SH-SY5Y (cell line): ENCODE data around the gene TCAIM.

Experiments
- GATA2 ChIP-seq: IDR thresholded peaks from 2 replicates; pipeline ENCODE4 v1.6.1; 2011; ENCODE audit warnings: mild to moderate bottlenecking, low read depth, low read length
- GATA3 ChIP-seq: IDR thresholded peaks from 2 replicates; pipeline ENCODE4 v1.6.1; 2011; ENCODE audit warnings: low read depth, mild to moderate bottlenecking, low read length, moderate library complexity

Gene TCAIM

DNA sequence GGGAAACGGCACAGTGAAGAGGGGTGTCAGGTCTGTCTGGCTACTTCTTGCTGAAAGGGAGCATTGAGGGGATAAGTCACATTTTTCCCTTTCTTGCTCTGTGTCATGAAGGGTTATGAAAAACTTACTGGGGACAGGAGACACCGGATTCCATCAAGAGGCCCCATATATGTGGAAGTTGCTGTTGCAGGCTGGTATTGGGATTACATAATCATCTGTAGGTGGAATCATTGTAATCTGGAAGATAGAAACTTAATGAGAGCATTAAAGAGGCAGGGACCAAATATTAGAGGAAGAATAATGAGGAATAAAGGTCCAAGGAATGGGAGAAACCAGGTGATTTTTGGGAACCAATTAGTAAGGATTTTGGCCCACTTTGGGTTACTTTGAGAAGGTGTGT is 4.2 kb upstream of the TCAIM start:
- TF ChIP-seq GATA3 = no peak
- TF ChIP-seq GATA2 = no peak

DNA sequence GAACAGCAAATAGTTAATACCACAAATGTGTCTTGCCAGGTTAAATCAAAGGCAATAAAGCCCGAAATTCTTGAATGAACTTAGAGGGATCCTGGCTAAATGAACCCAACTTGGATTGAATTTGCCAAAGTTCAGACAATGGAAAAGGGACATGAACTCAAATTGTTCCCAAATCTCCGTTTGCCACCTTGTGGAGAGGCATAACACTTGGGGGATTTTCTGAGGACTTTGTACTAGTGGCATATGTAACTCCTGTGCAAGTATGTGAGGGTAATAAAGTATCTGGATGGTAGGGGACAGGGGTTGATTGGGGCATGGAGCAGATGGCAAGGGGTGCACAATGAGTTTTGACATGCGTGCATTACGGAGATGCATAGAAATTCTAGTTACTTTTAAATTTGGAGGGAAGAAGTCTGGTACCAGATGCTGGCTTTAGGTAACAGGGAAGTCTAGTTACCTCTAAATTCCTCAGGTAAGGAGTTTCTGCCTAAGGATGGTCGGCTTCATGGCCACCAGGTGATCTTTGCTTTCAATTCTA is 1.2 kb upstream of the TCAIM start:
- TF ChIP-seq GATA2 (no peak), GATA3 (no peak)

DNA sequence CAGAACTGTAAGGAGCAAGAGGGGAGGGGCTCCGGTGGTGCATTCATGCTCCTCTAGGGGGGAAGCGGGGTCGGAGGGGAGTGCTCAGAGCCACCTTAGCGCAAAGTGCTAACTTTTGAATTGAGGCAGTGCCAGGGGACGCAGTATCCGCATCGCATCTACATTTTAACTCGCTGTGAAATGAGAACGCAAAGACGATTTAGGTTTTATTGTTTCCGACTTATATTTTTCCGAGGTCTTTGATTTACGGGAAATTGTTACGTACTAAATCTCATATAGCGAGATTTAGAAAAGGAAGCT is 212 bp downstream of the TCAIM start:
- TF ChIP-seq GATA3 (no peak), GATA2 (no peak)

DNA sequence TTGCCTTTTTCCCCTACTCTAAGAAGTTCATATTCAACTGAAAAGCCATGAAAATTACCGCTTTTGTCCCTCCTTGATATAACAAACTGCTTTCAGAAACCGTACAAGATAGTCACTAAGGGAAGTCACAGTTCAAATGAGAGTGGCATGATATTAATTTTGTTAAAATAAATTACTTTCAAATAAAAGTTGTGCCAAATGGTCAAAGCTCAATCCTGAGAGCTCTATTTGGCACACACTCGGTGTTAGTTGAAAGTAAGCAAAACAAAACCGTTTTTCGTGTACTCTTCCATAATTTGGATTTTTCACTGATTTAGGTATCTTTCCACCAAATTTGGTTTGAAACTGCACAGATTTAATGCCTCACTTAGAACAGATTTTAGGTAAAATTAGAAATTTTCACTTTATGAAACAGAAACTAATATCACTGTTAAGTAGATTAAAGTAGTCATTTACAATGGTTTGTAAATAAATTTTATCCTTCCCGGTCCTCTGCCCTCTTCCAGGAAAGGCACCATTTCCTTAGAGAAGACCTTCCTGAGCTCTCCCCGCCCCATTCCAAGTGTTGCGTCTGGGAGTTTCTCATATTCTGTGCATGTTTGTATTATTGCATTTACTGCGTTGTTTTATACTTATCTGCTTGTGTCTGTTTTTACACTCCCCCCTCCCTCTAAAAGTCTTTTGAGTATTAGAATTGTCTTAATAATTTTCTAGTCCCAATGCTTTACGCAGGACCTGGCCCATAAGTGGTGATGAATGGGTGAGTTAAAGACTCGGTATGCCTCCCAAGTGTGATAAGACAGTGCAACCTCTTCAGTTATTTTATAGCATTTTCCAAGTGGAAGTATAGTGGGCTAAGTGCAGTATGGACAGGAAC is 853 bp downstream of the TCAIM start:
- no peak for TF ChIP-seq GATA2
- no peak for TF ChIP-seq GATA3

DNA sequence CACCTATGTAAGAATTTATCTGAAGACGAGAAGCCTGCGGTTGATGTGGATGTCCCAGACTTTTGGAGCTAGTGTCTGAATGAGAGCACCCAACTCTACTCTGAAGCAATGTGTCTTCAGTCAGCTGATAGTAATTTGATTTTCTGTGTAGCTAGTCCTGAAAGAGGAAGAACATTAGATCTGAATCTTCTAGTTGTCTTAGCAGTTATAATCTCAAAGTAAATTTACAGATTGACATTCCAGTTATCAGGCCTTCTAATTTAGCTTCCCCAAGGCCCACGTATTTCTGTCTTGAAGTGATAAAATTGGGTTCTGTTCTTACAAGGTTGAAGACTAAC is 1.5 kb downstream of the TCAIM start:
- TF ChIP-seq GATA3 (no peak), GATA2 (no peak)

DNA sequence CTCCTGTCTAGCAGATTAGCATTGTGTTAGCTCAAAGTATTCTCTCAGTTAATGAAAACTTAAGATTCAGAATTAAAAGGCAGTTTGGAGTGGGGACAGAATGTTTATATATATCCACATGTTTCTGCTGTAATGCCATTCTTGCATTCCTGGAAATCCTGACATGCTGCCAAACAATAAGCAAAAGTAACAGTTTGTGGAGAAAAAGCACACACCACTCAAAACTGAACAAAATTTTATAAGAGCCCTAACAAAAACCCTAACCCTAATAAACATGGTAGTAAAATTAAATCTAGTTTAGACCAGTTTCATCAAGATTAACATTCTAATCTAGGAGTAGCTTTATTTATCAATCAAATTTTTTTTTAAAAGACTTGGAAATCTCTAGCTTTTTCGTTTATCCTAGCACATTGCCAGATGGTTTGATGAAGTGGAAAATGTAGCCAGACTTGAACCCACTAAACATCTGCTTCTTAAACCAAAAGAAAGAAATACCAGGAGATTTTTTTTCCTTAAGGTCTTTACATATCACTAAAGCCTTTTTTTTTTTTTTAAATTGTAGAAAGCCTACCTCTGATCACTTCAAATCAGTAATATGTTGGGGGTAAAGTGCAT is 3.7 kb downstream of the TCAIM start:
- TF ChIP-seq GATA3 = no peak
- no peak for TF ChIP-seq GATA2

DNA sequence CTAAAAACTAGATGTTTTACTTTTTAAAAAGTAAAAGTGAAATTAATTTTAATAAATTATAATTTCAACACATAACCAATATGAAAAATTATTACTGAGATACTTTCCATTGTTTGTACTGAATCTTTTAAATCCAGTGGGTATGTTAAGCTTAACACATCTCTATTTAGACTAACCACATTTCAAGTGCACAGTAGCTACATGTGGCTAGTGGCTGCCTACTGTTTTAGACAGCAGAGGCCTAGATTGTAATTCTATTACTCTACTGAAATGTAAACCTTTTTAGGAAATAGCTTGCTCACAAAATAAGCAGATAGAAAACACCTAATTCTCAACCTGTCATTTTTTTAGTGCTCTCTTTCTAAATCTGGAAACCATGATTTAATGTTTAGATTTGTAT is 4.9 kb downstream of the TCAIM start:
- no peak for TF ChIP-seq GATA2
- TF ChIP-seq GATA3 = no peak

DNA sequence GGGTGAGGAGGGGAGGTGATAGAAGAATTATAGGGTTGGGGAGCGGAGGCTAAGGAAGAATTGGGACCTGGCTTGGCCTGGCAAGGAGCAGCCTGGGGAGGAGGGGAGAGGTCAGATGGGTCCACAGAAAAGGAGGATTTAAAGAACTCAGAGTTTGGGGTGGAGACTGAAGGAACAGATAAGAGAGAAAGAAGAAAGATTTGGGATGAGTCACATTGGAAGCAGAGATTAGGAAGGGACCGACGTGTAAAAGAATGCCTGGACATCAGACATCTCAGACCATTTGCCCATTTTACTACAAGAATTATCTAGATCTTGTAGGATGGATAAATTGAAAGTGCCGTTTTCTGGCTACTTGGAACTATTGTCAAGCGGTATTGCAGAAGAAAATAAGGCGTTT is 10.4 kb downstream of the TCAIM start:
- TF ChIP-seq GATA2 = no peak
- no peak for TF ChIP-seq GATA3

DNA sequence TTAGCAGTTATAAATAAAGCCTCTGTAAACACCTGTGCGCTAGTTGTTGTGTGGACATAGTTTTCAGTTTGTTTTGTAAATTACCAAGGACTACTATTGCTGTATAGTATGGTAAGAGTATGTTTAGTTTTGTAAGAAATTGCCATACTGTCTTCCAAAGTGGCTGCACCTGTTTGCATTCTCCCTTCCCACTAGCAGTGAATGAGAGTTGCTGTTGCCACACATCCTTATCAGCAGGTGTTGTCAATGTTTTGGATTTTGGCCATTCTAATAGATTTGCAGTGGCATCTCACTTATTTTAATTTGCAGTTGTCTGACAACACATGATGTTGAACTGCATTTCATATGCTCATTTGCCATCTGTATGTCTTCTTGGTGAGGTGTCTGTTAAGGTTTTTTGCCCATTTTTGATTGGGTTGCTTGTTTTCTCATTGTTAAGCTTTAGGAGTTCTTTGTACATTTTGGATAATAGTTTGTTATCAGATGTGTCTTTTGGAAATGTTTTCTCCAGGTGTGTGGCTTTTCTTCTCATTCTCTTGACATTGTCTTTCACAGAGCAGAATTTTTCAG is 14.9 kb downstream of the TCAIM start:
- TF ChIP-seq GATA2 (no peak), GATA3 (no peak)

DNA sequence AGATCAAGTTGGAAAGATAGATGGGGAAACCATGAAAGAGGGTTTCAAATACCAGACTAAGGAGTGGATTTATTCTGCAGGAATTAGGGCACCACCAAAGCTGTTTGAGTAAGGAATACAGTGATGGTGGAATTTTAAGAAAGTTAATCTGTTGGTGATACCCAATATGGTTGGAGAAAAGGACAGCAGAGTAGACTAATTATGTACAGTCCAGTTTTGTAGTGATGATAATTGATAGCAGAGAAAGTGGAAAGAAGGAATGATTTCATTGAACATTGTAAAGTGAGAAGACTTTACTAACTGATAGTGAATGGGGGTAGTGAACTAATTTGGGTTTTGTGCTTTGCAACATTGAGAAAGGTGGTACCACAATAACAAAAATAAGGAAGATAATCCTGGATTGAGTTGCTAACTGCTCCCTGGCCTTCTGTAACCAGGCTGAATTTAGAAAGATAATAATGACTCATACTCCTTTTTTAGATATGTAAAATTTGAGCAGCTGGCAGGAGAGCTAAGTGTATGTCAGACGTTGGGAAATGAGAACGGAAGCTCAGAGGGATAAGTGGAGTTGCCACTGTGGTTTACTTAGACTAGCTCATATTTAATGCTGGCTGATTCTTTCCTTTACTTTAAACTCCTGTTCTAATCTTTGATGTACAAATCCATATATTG is 16.9 kb downstream of the TCAIM start:
- TF ChIP-seq GATA2 (no peak), GATA3 (no peak)

DNA sequence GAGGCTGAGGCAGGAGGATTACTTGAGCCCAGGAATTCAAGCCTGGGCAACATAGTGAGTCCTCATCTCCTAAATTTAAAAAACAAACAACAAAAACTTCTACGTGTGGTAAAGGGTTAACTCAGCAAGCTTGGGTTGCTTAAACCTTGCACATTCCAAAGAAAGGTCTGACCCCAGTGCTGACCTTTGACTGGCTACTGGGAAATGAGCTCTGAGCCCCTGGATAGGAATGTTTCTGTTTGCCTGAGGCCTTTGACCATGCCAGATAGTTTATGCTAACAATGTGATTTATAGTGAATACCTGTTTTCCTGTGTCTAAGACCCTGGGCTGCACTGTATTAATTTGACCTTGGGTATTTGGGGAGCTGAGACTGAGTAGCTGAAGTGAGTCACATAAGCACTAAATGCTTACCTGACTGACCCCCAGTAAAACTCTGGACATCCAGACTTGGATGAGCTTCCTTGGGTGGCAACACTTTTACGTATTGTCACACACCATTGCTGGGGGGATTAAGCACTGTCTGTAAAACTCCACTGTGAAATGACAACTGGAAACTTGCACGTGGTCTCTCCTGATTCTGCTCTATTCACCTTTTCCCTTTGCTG is 20.7 kb downstream of the TCAIM start:
- TF ChIP-seq GATA2 (no peak), GATA3 (no peak)

DNA sequence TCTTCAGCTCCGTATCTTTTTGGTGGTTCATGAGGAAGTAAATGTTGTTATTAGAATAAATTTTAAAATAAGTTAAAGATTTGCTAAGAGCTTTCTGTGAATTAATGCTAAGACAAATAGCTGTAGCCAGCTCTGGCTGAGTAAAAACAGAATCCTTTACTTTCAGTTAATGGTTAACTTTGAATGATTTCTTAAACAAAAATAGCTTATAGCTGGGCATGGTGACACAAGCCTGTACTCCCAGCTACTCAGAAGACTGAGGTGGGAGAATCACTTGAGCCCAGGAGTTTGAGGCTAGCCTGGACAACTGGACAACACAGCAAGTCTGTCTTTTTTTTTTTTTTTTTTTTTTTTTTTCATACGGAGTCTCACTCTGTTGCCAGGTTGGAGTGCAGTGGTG is 25.0 kb downstream of the TCAIM start:
- no peak for TF ChIP-seq GATA3
- TF ChIP-seq GATA2 = no peak

DNA sequence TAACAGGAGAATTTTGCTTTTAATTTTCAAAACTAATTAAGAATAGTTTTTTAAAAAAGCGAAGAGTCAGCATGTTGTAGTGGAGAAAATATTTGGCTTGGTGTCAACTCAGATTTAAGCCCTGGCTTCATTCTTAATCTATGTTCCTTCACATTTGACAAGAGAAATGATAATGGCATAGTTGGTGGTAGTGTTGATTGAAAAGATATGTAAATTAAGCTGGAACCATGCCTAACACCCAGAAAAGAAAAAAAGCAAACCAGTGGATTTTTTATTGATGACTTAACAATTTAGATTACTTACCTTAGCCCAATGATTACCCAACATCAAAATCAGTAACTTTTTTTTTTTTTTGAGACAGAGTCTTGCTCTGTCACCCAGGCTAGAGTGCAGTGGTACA is 27.4 kb downstream of the TCAIM start:
- TF ChIP-seq GATA3 (no peak), GATA2 (no peak)

DNA sequence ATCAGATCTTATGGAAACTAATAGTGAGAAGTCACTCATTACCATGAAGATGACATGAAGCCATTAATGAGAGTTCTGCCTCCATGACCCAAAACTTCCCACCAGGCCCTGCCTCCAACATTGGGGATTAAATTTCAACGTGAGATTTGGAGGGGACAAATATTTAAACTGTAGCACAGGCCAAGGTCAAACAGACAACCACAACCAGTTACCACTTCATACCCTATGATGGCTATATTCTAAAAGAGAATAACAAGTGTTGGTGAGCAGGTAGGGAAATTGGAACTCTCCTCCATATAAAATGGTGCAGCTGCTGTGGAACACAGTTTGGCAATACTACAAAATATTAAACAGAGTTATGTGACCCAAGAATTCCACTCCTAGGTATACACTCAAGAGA is 36.9 kb downstream of the TCAIM start:
- TF ChIP-seq GATA3 (no peak), GATA2 (no peak)

DNA sequence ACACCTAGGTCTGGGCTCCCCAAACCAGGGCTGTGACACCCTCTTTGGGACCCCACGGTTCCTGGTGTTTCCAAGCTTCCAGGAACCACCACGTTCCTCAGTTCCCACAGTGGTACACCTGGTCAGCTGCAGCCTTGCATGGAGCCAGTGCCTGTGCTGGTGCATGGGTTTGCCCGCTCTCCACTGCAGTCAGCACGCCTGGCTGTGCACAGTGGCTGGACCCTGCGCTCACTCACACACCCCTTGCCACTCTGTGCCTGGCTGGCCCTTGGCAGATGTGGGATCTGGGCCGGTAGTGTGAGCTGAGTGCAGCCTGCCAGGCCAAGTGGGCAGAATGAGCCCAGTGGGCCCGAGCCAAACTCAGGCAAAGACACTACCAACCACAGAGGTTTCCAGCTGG is 48.8 kb downstream of the TCAIM start:
- TF ChIP-seq GATA2 = no peak
- TF ChIP-seq GATA3 = no peak

DNA sequence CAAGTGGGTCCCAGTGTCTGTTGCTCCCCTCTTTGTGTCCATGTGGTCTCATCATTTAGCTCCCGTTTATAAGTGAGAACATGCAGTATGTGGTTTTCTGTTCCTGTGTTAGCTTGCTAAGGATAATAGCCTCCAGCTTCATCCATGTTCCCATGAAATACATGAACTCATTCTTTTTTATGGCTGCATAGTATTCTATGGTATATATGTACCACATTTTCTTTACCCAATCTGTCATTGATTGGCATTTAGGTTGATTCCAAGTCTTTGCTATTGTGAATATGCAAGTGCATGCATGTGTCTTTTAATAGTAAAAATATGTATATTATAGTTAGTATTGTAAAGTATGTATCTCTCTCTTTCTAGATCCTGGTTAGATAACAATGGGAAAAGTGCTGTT is 53.9 kb downstream of the TCAIM start:
- TF ChIP-seq GATA3 (no peak), GATA2 (no peak)

DNA sequence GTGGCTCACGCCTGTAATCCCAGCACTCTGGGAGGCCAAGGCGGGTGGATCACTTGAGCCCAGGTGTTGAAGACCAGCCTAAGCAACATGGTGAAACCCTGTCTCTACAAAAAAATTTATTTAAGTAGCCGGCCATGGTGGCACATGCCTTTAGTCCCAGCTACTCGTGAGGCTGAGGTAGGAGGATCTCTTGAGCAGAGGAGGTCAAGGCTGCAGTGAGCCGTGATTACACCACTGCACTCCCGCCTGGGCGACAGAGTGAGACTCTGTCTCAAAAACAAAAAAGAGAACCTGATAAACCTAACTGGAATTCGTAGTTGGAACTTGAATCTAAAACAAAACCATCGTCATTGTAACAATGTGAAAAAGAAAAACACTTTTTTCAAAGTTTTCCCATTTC is 57.1 kb downstream of the TCAIM start:
- no peak for TF ChIP-seq GATA2
- no peak for TF ChIP-seq GATA3
